ENCODE measurements around the gene KRTAP4-8. TPM values are rescaled to one million over a fixed set of nuclear protein-coding genes. Genes with fewer than 3 reads are reported as not detected.
"Not testable (repeated sequence)": the region's sequence is repeated elsewhere in the genome, so short reads cannot be mapped to it uniquely, and the experiment has no call there.

KRTAP4-8 gene
- total RNA-seq, 4 donors from 2014 or later, result not detected

DNA sequence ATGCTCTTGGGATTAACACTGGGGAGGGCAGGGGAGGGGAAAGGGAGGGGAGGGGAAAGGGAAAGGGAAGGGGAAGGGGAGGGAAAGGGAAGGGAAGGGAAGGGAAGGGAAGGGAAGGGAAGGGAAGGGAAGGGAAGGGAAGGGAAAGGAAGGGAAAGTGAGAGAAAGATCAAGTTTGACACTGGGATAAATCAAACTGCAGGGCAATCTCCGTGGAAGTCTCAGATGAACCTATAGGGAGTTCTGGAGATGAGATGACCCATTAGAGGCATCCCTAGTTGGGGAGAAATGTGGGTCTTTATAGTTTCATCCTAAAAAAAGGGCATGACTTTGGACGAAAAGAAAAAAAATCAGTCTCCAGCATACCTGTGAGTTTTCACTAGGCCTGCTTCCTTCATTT, 23.8 kb upstream of the KRTAP4-8 start:
- no peak overlapping the region for H3K27ac ChIP-seq
- DNase-seq, result no peak
- TF ChIP-seq, protein P1, sequence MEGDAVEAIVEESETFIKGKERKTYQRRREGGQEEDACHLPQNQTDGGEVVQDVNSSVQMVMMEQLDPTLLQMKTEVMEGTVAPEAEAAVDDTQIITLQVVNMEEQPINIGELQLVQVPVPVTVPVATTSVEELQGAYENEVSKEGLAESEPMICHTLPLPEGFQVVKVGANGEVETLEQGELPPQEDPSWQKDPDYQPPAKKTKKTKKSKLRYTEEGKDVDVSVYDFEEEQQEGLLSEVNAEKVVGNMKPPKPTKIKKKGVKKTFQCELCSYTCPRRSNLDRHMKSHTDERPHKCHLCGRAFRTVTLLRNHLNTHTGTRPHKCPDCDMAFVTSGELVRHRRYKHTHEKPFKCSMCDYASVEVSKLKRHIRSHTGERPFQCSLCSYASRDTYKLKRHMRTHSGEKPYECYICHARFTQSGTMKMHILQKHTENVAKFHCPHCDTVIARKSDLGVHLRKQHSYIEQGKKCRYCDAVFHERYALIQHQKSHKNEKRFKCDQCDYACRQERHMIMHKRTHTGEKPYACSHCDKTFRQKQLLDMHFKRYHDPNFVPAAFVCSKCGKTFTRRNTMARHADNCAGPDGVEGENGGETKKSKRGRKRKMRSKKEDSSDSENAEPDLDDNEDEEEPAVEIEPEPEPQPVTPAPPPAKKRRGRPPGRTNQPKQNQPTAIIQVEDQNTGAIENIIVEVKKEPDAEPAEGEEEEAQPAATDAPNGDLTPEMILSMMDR (IDR thresholded peaks at IDR 0.05), result no peak
- TF ChIP-seq POLR2A (IDR thresholded peaks at IDR 0.05), result no peak
- intact Hi-C loops (cut with DNase I; ENCODE audit: low total_unique reads), result no loop called here
- H3K4me1 ChIP-seq, result no peaks in the 10 kb centered on the region
- H3K27me3 ChIP-seq, result no peaks in the 10 kb centered on the region
- no peaks in the 10 kb centered on the region for H3K36me3 ChIP-seq
- no peaks in the 10 kb centered on the region for H3K9me3 ChIP-seq
- H3K4me3 ChIP-seq, result no peak overlapping the region

DNA sequence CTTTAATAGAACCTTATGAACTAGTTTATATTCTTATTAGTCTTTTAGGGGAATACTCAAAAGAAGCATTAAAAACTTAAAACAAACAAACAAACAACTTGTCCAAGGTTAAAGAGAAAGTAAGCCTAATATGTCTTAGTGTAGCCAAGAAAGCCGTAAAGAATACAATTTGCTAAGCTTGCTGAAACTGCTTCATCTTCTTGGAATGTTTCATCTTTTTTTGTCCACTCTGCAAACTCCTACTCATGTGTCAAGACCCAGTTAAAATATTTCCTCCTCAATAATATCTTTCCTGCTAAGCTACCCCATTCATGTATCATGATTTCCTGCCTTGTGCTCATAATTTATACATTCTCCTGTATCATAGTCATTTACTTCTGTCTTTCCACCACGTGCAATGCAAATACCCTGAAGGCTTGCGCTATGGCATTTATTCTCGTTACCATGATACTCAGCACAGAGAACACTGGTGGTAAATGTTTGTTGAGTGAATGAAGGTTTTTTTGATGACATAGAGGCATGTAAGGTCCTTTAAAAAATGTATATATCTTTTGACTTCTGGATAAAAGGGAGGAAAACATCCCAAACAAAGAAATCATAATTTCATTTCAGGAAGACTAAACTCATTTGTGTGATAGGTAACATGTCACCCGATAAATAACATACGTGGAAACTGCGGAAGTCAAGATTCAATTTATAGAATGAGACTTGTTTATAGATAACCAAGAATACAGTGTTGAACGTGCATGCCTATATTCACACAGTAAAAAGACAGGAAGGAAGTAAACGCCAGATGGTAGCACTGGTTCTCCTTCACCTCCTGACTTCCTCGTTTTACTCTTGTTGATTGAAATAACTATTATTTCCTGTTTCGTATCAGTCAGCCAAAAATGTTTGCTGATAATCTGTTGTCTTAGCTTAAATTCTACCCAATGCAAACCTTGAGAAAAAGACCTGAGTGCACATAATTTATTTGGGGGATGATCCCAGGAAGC, 22.1 kb upstream of the KRTAP4-8 start:
- H3K4me1 ChIP-seq; H3K9me3 ChIP-seq; H3K27ac ChIP-seq; intact Hi-C loops (cut with DNase I; ENCODE audit: low total_unique reads); DNase-seq; H3K4me3 ChIP-seq; H3K36me3 ChIP-seq; H3K27me3 ChIP-seq: not testable (repeated sequence)

DNA sequence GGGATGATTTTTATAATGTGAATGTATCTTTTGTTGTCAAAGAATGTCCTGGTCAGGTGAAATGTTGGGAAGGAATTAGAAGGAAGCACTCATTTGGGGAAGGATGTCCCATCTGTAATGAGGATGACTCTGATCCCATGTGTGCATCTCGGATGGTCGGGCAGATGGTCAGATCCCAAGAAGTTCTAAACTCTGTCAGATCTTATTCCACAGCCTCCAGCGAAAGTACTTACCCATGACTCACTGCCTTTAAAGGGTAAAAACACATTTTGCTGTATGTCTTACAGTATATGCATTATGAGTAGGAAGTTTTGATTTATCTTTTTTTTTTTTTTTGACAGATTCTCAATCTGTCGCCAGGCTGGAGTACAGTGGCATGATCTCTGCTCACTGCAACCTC, 20.8 kb upstream of the KRTAP4-8 start:
- Histone ChIP-seq H3K9me3 (no peaks in the 10 kb centered on the region), H3K27ac (no peak overlapping the region), H3K36me3 (no peaks in the 10 kb centered on the region), H3K27me3 (no peaks in the 10 kb centered on the region), H3K4me1 (no peaks in the 10 kb centered on the region), H3K4me3 (no peak overlapping the region)
- TF ChIP-seq, protein P1 (IDR thresholded peaks at IDR 0.05), result no peak
- TF ChIP-seq POLR2A (IDR thresholded peaks at IDR 0.05), result no peak
- no peak for DNase-seq
- intact Hi-C loops (cut with DNase I; ENCODE audit: low total_unique reads), result no loop called here

DNA sequence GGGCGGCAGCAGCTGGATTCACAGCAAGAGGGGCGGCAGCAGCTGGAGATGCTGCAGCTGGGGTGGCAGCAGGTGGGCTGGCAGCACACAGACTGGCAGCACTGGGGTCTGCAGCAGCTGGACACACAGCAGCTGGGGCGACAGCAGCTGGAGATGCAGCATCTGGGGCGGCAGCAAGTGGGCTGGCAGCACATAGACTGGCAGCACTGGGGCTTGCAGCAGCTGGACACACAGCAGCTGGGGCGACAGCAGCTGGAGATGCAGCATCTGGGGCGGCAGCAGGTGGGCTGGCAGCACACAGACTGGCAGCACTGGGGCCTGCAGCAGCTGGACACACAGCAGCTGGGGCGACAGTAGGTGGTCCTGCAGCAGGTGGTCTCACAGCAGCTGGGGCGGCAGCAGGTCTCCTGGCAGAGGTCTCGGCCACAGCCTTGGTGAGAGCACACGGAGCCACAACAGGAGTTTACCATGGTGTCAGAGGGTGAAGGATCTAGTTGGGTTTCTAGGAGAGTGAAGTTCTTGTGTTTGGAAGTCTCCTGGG, 20.0 kb upstream of the KRTAP4-8 start, which contains the start of gene KRTAP4-11:
KRTAP4-11 (minus strand) TSS at position 528 of the 541 bp plus-strand sequence; CDS start at position 470, 58 bp downstream.
- H3K27ac ChIP-seq; H3K36me3 ChIP-seq; H3K27me3 ChIP-seq; DNase-seq; H3K4me1 ChIP-seq; H3K4me3 ChIP-seq; intact Hi-C loops (cut with DNase I; ENCODE audit: low total_unique reads); H3K9me3 ChIP-seq: not testable (repeated sequence)

DNA sequence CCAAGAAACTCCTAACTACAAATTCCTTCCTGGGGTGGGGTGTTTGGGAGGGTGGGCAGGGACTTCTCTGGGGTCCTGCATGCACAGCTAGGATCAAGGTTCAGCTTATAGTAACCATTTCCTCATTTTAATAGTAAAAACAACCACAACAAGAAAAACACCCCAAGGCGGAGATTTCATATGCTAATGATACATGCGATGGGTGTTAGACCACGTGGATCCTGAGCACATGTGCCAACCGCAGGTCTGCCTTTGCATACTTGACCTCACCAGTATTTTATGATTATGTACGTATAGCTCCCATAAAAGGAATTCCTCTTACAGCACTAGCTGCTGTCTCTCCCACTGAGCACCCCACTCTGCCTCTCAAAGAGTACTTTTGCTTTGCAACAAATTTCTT, 18.4 kb upstream of the KRTAP4-8 start:
- no peak for DNase-seq
- Histone ChIP-seq H3K9me3 (no peaks in the 10 kb centered on the region), H3K4me1 (no peaks in the 10 kb centered on the region), H3K4me3 (no peak overlapping the region), H3K27ac (no peak overlapping the region), H3K27me3 (no peaks in the 10 kb centered on the region), H3K36me3 (no peaks in the 10 kb centered on the region)
- intact Hi-C loops (cut with DNase I; ENCODE audit: low total_unique reads), result no loop called here
- TF ChIP-seq, protein P1 (IDR thresholded peaks at IDR 0.05), result no peak
- TF ChIP-seq POLR2A (IDR thresholded peaks at IDR 0.05), result no peak

All from uterus (tissue), 4 donors.